Measurements from ENCODE around the gene PTPN5.

Gene PTPN5

GRCh38 chr11:18748766-18749365, 42.7 kb downstream of the PTPN5 start:
- Histone ChIP-seq H3K27ac (no peak overlapping the region), H3K4me1 (no peaks in the 10 kb centered on the region), H2AFZ (no peak overlapping the region), H3K4me3 (ENCODE audit: low read depth, low read length) (no peak overlapping the region), H3K9me3 (ENCODE audit: control insufficient read depth, low read length) (no peaks in the 10 kb centered on the region), H3K9ac (no peak overlapping the region), H3K27me3 (ENCODE audit: control insufficient read depth, insufficient read depth, low read length) (no peaks in the 10 kb centered on the region), H3K79me2 (no peaks in the 10 kb centered on the region), H3K4me2 (ENCODE audit: low read length) (no peak overlapping the region), H3K36me3 (ENCODE audit: control insufficient read depth, insufficient read depth, low read length) (no peaks in the 10 kb centered on the region)
- TF ChIP-seq CTCF (IDR thresholded peaks at IDR 0.05), result no peak

- H2AFZ ChIP-seq, result no peak overlapping the region
- H3K79me2 ChIP-seq, result no peaks in the 10 kb centered on the region
- no peak overlapping the region for H3K9ac ChIP-seq
- H3K4me2 ChIP-seq (ENCODE audit: low read length), result no peak overlapping the region
- TF ChIP-seq CTCF (IDR thresholded peaks at IDR 0.05), result no peak
- no peaks in the 10 kb centered on the region for H3K27me3 ChIP-seq (ENCODE audit: control insufficient read depth, insufficient read depth, low read length)
- no peak overlapping the region for H3K4me3 ChIP-seq (ENCODE audit: low read depth, low read length)
- H3K9me3 ChIP-seq (ENCODE audit: control insufficient read depth, low read length), result no peaks in the 10 kb centered on the region
- no peak overlapping the region for H3K27ac ChIP-seq
- H3K4me1 ChIP-seq, result no peaks in the 10 kb centered on the region
- no peaks in the 10 kb centered on the region for H3K36me3 ChIP-seq (ENCODE audit: control insufficient read depth, insufficient read depth, low read length)
Measured at GRCh38 chr11:18745251-18745650, 46.3 kb downstream of the PTPN5 start.

- Histone ChIP-seq H3K9me3 (ENCODE audit: control insufficient read depth, low read length) (no peaks in the 10 kb centered on the region), H3K9ac (no peak overlapping the region), H3K36me3 (ENCODE audit: control insufficient read depth, insufficient read depth, low read length) (no peaks in the 10 kb centered on the region), H3K27ac (no peak overlapping the region), H2AFZ (no peak overlapping the region), H3K4me1 (no peaks in the 10 kb centered on the region), H3K4me2 (ENCODE audit: low read length) (no peak overlapping the region), H3K4me3 (ENCODE audit: low read depth, low read length) (no peak overlapping the region), H3K79me2 (no peaks in the 10 kb centered on the region), H3K27me3 (ENCODE audit: control insufficient read depth, insufficient read depth, low read length) (no peaks in the 10 kb centered on the region)
- TF ChIP-seq CTCF (IDR thresholded peaks at IDR 0.05), result no peak
Measured at GRCh38 chr11:18743900-18744514, 47.6 kb downstream of the PTPN5 start.

DNA sequence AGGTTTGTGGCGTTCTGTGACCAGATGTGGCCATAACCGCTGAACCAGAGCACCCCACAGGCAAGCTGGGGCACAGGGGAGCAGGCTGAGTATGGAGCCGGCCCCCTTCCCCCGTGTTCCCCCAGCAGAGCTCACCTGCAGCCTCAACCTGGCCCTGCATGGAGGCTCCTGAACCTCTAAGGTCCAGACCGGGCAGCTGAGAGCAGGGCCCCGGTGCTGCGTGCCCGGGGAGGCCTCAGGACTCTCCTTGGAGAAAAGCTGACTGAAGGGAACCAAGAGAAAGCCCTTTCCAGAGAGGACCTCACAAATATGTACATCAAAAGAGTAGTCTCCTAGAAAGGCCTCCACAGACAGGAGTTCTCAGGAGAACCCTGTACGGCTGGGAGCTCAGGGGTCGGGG, 48.2 kb downstream of the PTPN5 start:
- H3K4me2 ChIP-seq (ENCODE audit: low read length), result no peak overlapping the region
- no peaks in the 10 kb centered on the region for H3K9me3 ChIP-seq (ENCODE audit: control insufficient read depth, low read length)
- H3K4me1 ChIP-seq, result no peaks in the 10 kb centered on the region
- H3K9ac ChIP-seq, result no peak overlapping the region
- no peak overlapping the region for H3K27ac ChIP-seq
- H3K36me3 ChIP-seq (ENCODE audit: control insufficient read depth, insufficient read depth, low read length), result no peaks in the 10 kb centered on the region
- H2AFZ ChIP-seq, result no peak overlapping the region
- H3K4me3 ChIP-seq (ENCODE audit: low read depth, low read length), result no peak overlapping the region
- no peaks in the 10 kb centered on the region for H3K79me2 ChIP-seq
- H3K27me3 ChIP-seq (ENCODE audit: control insufficient read depth, insufficient read depth, low read length), result no peaks in the 10 kb centered on the region
- TF ChIP-seq CTCF (IDR thresholded peaks at IDR 0.05), result no peak

DNA sequence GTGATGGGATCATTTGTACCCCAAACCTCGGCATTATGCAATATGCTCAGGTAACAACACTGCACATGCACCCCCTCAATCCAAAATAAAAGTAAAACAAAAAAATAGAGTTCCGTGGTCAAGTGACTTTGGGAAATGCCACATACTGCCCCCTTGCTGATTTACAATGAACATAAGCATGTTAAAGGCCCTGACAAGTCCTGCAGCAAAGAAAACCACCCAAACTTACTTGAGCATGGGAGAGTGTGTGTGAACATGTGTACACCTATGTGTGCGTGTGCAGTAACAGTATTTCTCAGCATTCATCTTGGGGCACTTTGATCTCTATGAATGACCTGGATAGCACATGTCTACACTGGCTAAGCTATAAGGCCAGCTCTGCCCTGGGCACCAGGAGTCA, 49.8 kb downstream of the PTPN5 start:
- Histone ChIP-seq H3K79me2 (no peaks in the 10 kb centered on the region), H3K27ac (no peak overlapping the region), H3K27me3 (ENCODE audit: control insufficient read depth, insufficient read depth, low read length) (no peaks in the 10 kb centered on the region), H3K4me3 (ENCODE audit: low read depth, low read length) (no peak overlapping the region), H3K36me3 (ENCODE audit: control insufficient read depth, insufficient read depth, low read length) (no peaks in the 10 kb centered on the region), H3K4me2 (ENCODE audit: low read length) (no peak overlapping the region), H3K9ac (no peak overlapping the region), H2AFZ (no peak overlapping the region), H3K4me1 (no peaks in the 10 kb centered on the region), H3K9me3 (ENCODE audit: control insufficient read depth, low read length) (no peaks in the 10 kb centered on the region)
- TF ChIP-seq CTCF (IDR thresholded peaks at IDR 0.05), result no peak

All from parathyroid adenoma (tissue), 2 donors.